Suppressor macrophage treated with lipopolysaccharide for 4 hours (primary cell): ENCODE measurements around the gene SLC9B1.

Experiments used
- DNase-seq: peaks from one replicate; pipeline ENCODE4 v3.0.0-alpha.2; 2020

Gene SLC9B1, protein sequence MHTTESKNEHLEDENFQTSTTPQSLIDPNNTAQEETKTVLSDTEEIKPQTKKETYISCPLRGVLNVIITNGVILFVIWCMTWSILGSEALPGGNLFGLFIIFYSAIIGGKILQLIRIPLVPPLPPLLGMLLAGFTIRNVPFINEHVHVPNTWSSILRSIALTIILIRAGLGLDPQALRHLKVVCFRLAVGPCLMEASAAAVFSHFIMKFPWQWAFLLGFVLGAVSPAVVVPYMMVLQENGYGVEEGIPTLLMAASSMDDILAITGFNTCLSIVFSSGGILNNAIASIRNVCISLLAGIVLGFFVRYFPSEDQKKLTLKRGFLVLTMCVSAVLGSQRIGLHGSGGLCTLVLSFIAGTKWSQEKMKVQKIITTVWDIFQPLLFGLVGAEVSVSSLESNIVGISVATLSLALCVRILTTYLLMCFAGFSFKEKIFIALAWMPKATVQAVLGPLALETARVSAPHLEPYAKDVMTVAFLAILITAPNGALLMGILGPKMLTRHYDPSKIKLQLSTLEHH

DNA sequence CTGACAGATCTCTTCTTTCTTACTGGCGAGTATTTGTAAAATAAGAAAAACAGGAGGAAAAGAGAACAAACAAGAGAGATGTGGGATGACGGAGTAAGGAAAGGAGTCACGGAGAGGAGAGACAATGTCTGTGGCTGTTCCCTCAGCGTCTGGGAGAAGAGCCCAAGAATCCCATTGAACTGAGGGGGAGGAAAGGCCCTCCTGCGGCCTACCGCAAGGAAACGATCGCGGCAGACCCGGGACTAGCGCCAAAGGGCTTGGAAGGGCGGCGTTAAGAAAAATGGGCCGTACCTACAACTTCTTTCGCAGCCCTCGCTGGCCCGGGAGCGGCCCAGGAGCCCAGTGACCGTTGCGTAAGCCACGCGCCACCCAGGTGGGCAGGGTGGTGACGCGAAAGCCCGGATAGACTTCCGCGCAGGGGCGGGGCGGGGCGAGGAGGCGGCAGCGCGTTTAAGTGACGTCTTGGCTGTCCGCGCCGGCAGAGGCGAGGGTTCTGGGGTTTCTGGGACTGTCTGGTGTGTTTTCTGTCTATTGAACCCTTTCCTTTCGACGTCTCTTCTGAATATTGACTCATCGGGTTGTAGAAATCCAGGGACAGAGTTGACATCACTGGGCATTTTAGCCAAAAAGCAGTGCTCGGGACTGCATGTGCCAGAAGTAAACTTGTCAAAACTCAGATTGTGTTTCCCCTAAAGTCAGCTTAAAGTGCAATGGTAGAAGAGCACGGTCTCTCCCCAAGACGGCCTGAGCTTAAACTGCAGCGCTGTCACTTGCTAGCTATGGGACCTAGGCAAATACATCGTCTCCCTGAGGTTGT lies at the start of gene SLC9B1:
Gene SLC9B1 (minus strand): TSS at position 398 of the 817 bp plus-strand sequence. CDS start 27,994 bp downstream, outside the sequence.
- peak; percentile 92 for DNase-seq

DNA sequence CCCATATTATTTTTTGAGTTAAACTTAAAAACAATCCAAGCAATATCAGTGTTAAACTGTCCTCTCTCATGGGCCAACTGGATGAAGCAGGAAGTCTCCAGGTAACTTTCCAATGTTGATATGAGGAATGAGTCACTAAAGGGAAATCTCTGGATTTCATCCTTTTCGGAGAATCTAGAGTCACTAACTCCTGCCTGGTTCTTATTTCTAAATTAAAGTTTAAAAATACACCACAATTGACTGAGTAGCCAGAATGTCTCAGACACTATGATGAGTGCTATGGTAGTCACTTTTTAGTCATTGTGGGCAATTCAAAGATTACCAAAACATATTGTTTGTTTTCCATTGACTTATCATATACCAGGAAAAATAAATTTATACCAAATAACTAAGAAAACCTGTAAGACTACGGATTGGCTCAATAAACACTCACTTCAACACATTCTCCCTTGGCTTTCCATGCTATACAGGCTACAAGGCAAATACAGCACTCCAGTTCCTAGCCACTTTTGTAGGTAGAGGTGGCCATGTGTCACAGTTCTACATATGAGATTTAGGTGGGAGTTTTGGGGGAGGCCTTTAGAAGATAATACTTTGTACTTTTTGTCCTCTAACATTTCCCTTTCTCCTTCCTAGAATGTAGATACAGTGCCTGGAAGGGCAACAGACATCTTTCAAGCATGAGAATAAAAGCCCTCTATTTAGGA lies 48.5 kb upstream of the SLC9B1 start:
- DNase-seq = no peak

DNA sequence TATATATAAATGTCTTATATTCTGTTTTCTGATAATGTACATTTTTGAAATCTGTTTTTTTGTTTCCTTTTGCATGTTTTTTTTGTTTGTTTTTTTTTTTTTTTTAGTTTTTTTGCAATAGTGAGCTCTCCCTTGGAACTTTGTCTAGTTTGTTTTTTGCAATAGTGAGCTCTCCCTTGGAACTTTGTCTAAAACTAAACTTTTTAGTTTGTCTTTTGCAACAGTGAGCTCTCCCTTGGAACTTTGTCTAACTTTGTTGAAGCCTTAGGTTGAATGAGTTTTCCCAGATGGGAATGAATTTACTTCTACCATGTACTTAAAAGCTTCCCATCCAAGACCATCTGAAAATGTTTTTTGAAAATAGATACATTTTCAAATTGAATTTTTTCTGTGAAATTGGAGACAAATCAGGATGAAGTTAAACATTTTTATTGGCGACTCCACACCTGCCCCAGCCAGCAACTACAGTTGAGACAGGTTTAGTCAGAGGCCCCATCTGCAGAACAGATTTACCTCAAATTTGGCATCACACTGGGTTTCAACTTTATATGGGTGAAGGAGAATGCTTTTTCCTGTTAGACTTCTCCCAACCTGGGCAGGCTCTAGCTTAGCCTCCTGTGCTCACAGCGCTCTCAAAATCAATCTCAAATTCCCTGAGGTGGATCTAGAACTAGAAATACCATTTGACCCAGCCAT lies 41.1 kb upstream of the SLC9B1 start:
- no peak for DNase-seq

DNA sequence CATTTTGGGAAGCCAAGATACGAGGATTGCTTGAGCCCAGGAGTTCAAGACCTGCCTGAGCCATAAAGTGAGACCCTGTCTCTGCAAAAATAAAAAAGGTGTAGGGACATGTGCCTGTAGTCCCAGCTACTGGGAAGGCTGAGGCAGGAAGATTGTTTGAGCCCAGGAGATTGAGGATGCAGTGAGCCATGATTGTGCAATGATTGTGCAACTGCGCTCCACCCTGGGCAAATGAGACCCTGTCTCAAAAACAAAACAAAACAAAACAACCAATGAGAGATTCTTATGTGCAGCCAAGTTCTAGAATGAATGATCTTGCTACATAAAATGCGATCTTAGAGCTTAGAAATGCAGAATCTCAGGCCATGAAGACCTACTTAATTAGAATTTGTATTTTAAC lies 34.5 kb upstream of the SLC9B1 start:
- DNase-seq = no peak

DNA sequence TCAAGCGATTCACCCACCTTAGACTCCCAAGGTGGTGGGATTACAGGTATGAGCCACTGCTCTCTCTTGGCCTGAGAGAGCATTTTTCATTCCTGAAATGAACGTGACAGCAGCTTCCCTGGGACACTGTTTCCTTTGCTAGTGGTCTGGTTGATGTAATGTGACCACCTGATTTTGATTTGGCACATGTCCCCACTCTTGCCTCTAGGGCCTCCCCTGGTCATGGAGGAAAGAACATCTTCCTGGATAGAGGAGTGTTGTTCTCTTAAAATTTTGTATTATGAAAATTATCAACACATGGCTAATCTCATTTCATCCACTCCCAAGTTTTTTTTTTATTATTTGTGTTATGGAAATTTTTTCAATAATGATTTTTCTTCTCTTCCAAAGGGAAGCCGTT lies 33.3 kb upstream of the SLC9B1 start:
- DNase-seq = no peak

DNA sequence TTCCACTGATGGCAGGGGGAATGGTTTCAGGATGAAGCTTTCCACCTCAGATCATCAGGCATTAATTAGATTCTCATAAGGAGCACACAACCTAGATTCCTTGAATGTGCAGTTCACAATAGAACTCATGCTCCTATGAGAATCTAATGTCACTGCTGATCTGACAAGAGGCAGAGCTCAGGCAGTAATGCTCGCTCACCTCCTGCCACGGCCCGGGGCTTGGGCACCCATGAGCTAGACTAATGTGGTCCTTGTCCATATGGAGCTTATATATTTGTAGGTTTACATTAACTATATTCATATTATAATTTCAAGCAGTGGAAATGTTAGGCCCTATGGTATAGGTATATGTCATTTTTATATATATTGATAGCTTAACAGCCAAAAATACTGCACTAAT lies 32.6 kb upstream of the SLC9B1 start:
- no peak for DNase-seq

DNA sequence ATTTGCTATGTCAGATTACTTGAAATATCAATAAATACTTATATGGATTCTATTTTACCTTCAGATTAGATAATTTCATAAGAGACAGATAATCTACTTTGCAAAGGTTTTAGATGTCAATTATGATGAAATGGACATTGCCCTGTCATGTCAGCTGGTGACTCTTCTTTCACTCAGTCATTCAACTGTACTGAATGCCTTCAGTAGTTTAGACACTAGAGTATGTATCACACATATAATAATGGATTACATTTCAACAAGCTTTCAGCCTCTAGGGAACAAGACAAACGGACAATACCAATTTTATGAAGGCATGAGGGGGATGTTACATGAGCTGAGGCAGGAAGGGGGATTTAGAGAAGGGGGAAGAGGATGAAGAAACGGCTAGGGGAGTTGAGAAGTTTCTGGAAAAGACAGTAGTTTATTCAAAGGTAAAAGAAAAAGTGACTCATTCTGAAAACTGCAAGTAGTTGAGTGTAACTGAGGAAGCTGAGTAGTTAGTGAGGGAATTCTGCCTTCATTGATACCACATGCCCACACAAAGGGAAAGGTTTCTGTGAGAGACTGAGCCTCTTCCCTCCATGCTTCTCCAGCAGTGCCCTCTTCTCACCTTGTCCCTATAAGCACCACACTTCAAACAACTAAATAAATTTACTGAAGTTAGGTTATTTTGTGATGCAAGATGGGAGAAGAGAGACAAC lies 31.4 kb upstream of the SLC9B1 start:
- no peak for DNase-seq

DNA sequence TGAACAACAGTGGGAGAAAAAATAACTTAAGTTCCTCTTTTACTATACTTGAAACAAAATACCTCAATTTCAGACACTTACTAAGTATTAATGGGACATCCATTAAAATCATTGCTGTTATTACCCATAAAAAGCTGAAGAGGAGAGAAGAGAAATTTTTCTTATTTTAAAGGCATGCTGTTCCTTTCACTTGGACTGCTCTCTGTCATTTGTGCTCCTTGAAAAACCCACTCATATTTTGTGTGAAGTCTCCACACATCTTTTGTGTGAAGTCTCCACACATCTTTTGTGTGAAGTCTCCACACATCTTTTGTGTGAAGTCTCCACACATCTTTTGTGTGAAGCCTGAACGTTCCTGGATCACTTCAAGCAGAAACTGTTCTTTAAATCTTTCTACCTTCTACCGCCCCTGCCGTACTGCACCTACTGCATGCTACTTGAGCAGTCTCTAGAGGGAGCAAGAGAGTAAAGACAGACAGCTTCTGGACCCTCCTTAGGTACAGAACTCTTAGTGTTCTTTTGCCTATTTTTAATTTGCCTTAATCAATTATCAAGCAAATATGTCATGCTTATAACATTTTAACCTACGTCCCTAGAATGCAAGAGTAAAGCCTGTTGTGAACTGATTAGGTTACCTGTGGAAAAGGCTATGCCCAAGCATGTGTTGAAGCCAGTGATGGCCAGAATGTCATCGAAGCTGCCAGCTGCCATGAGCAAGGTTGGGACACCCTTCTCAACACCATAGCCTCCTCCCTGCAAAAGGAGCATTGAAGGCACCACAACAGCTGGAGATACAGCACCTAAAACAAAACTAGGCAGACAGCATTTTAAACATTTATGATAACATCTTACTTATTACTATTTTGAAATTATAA lies 27.1 kb upstream of the SLC9B1 start:
- peak; percentile 50 for DNase-seq

DNA sequence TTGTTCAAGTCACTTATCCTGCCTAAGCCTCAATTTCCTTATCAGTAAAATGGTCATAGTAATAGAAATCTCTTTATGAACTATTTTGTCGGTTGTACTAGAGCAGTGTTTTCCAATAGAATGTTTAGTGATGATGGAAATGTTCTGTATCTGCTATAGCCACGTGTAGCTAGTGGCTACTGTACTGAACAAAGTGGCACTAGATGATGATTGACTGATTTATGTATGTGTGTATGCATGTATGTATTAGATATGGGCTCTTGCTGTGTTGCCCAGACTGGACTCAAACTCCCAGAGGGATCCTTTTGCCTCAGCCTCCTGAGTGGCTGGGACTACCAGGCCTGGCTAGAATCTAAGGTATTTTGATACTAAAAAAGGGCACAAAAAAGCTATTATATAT lies 24.7 kb upstream of the SLC9B1 start:
- DNase-seq = no peak

DNA sequence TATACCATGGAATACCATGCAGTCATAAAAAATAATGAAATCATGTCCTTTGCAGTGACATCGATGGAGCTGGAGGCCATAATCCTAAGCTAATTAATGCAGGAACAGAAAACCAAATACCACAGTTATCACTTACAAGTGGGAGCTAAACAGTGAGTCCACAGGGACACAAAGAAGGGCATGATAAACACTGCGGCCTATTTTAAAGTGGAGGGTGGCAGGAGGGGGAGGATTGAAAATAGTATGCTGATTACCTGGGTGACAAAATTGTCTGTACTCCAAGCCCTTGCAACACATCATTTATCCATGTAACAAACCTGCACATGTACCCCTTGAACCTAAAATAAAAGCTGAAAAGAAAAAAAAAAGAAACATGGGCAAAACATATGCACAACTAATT lies 16.7 kb upstream of the SLC9B1 start:
- no peak for DNase-seq

DNA sequence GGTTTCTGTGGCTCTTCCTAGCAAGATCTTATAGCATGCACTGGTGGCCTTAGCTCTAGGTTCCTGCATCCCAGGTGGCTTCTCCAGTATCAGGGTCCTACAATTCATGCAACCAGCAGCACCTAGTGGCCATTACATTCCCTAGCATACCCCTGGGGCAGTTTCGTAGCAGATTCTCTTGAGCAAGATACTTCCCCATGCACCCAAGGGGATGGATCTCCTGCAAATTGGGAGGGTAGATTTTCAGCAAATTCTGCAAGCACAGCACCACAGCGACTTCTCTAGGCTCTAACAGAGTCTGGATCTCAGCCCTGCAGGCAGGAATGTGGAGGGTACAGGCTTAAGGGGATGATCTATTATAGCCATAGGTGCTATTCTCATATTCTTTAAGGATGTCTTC lies 13.1 kb upstream of the SLC9B1 start:
- peak; percentile 9 for DNase-seq

DNA sequence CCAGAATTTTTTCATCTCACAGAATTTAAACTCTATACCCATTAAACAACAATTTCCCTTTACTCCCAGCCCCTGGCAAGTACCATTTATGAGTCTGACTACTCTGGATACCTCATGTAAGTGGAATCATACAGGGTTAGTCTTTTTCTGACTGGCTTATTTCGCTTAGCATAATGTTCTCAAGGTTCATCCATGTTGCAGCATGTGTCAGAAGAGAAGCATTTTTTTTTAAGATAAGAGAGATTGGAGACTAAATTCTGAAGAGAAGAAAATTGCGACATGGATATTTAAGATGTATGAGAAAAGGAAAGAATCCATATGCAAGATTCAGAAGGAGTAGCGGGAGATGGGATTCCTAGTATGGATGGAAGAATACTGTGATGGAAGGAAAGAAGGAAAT lies 11.3 kb upstream of the SLC9B1 start:
- no peak for DNase-seq

DNA sequence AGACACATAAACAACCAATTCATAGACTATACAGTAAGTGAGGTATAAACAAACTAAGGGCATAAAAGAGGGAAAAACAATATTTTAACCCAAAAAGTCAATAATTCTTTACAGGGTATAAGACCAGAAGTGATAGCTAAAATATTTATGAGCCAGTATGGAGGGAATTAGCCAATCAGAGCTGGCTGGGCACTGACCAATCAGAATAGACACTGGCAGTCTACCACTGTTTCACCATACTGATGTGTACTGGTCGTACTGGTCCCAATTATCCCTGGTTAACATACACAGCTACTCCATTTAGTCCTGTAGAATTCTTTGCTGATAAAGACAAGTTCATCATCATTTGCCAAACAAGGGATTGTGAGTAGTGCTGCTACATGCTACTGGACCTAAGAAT lies 9.8 kb upstream of the SLC9B1 start:
- DNase-seq = no peak

DNA sequence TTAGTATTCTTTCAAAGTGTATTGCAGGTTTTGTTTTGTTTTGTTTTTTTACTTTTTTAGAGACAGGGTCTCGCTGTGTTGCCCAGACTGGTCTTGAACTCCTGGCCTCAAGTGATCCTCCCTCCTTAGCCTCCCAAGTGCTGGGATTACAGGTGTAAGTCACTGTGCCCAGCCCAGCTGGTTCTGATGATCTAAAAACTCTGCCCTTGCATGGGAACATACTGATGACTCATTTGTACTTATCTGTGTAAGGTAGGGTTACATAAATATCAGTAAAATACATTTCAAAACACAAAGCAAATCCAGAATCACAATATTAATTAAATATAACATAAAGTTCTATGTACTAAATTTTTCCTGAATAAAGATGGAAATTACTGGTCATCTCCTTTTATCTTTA lies 7.4 kb upstream of the SLC9B1 start:
- DNase-seq = no peak

DNA sequence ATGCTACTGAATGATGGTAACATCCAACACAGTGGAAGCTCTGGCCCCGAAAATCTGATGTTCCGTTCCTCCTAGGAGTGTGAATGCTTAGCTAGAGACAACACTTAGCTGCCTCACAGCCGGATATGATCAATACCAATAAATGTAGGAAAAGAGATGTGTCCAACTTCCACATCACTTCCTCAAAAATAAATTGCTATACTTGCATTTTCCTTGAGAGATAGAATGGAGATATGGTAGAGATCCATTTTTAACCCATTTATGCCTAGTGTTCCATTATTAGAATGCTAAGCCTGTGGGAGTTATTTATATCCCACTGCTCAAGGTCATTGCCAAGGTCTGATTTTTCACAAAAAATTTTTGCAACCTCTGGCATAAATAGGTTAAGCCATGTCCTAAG lies 5.5 kb upstream of the SLC9B1 start:
- no peak for DNase-seq

DNA sequence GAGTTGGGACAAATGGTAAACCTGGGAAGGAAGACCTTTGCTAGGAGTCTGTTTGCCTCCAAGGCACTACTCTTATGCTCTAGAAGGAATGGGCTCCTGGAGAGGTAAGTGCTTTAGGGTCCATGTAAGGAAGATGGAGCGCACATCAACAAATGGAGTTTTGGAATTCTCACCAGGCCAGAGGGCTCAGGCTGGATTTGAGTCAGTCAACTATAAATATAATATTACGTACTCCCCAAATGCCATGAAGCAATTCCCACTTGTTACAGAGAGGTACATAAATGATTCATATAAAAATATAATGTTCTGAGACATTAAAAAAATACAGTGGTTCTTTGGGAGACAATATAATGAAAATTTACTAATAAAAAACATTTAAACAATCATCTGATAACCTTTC lies 1.6 kb upstream of the SLC9B1 start:
- no peak for DNase-seq

DNA sequence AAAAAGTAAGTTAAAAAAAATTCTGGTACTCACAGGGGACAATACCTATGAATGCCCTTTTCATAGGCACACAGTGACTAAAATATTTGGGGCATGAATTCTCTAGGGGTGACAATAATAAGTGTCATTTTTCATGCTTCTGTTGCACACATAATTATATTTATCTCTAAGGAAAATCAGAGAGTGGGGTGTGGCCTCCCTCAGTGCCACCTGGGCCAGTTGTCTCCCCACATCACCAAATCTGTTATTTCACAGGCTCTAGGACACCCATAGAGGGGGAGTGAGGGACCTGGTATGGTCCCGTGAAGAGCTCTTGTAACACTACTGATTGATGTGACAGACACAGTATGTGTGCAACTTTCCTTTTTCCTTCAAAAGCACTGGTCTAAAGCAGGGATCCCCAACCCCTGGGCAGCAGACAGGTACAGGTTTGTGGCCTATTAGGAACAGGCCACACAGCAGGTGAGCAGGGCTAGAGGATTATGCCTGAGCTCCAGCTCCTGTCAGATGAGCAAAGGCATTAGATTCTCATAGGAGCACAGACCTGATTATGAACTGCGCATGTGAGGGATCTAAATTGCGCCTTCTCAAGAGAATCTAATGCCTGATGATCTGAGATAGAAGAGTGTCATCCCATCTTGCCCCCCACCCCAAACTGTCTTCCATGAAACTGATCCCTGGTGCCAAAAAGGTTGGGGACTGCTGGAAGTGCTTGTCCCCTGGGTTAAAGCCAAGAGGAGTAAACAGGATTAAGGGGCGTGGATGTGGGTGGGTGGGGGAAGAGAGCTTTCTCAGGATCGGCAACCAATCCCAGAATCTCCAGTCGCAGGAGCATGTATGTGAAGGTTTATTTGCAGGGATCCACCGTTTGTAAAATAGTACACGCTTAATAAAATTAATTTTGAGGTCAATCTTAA lies 856 bp downstream of the SLC9B1 start:
- no peak for DNase-seq

DNA sequence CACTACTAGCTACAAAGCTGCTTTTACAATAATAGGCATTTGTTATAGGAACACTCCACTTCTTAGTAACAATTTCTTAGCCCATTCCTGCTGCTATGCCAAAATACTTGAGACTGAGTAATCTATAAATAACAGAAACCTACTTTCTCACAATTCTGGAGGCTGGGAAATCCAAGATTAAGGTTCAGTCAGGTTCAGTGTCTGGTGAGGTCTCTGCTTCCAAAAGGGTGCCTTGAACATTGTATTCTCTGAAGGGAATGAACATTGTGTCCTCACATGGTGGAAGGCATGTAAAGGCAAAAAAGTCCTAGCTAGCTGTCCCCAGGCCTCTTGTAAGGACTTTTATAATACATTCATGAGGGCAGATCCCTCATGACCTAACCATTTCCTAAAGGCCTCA lies 7.0 kb downstream of the SLC9B1 start:
- no peak for DNase-seq

DNA sequence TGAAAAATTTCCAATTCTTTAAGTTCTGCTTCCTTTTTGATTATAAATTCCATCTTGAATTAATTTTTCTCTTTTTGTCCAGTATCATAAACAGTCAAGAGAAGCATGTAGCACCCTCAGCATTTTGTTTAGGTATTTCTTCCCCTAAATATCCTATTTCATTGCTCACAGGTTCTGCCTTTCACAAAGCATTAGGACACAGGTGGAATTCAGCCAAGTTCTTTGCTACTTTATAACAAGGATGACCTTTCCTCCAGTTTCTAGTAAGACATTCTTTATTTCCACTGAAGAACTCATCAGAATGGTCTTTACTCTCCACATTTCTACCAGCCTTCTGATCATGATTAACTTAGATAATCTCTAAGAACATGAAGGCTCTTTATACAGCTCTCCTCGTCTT lies 7.4 kb downstream of the SLC9B1 start:
- no peak for DNase-seq
